ENCODE results near the gene SUN2.

The SUN2 gene

DNA sequence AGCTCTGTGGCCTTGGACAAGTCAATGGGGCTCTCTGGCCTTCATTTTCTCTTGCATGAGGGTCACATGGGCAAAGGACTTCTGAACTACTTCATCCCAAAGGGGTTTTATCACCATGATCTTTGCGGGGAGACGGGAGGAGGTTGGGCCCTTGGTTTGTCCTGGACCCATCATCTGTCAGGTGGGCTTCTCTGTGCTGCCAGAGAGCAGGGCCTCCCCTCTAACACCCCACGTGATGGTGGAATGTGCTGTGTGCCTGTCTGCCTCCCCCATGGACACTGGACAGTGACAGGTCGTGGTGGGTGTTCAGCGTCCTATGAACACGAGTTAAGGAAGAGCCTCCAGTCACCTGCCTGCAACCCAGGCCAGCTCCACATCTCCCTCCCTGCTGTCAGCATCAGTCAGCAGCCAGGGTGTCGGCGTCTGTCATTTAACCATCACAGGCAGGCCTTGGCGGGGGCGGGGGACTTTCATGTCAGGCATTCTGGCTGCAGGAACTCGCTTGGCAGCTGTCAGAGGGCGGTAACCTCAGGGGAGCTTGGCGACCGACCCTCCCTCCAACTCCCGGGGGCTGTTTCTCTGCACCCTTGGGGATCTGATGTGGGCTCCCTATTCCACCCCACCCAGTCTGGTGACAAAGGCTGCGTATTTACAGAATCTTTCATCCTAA is 2.6 kb upstream of the SUN2 start:
- no peak for FAIRE-seq
- no peak for DNase-seq (ENCODE audit: insufficient read length, low spot score)
- TF ChIP-seq, protein P1, sequence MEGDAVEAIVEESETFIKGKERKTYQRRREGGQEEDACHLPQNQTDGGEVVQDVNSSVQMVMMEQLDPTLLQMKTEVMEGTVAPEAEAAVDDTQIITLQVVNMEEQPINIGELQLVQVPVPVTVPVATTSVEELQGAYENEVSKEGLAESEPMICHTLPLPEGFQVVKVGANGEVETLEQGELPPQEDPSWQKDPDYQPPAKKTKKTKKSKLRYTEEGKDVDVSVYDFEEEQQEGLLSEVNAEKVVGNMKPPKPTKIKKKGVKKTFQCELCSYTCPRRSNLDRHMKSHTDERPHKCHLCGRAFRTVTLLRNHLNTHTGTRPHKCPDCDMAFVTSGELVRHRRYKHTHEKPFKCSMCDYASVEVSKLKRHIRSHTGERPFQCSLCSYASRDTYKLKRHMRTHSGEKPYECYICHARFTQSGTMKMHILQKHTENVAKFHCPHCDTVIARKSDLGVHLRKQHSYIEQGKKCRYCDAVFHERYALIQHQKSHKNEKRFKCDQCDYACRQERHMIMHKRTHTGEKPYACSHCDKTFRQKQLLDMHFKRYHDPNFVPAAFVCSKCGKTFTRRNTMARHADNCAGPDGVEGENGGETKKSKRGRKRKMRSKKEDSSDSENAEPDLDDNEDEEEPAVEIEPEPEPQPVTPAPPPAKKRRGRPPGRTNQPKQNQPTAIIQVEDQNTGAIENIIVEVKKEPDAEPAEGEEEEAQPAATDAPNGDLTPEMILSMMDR (IDR thresholded peaks at IDR 0.05; ENCODE audit: insufficient read depth, missing control alignments) = no peak

DNA sequence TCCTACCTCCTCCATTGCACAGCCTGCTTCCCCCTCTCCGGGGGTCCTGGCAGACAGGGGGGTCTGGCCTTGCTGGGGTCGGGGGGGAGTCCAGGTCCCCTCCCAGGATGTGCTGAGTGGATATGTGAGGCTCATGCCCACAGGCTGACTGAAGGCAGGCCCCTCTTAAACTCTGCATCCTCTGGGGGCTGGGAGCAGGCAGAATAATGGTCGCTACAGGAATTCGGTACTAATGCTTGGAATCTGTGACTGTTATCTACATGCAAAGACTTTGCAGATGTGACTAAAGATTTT is 1.6 kb upstream of the SUN2 start:
- no peak for FAIRE-seq
- no peak for DNase-seq (ENCODE audit: insufficient read length, low spot score)
- TF ChIP-seq, protein P1 (IDR thresholded peaks at IDR 0.05; ENCODE audit: insufficient read depth, missing control alignments) = no peak

DNA sequence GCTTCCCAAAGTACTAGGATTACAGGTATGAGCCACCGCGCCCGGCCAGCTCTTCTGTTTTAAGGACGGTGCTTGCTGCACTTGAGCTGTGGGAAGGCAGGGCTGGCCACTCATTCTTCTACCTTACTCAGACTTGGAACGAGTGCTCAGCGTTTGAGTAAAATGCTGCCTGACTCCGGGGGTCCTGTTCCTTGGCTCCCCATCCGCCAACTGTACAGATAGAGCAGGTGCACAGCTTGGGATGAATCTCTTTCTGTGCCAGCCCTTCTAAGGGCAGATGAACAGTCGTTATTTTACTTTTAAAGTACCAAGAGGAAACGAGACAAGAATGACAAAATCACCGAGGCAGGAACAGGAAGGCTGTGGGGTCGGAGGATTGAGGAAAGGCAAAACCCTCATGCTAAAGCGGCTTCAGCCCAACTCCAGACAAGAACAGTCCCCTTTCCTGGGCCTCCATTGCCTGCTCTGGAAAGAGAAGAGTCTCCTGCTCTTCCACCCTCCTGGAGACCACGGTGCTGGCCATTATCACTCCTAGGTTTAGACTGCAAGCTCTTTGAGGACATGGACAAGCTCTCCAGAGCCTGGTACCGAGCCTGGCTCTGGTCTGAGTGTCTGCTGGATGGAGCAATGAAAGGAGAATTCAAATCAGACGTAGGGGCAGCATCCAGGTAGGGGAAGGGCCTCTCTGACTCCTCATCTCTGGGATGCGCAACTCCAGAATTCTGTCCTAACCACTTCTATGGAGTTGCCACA is 1.1 kb upstream of the SUN2 start:
- DNase-seq (ENCODE audit: insufficient read length, low spot score) (no peak), FAIRE-seq (no peak)
- TF ChIP-seq, protein P1 (IDR thresholded peaks at IDR 0.05; ENCODE audit: insufficient read depth, missing control alignments) = no peak

DNA sequence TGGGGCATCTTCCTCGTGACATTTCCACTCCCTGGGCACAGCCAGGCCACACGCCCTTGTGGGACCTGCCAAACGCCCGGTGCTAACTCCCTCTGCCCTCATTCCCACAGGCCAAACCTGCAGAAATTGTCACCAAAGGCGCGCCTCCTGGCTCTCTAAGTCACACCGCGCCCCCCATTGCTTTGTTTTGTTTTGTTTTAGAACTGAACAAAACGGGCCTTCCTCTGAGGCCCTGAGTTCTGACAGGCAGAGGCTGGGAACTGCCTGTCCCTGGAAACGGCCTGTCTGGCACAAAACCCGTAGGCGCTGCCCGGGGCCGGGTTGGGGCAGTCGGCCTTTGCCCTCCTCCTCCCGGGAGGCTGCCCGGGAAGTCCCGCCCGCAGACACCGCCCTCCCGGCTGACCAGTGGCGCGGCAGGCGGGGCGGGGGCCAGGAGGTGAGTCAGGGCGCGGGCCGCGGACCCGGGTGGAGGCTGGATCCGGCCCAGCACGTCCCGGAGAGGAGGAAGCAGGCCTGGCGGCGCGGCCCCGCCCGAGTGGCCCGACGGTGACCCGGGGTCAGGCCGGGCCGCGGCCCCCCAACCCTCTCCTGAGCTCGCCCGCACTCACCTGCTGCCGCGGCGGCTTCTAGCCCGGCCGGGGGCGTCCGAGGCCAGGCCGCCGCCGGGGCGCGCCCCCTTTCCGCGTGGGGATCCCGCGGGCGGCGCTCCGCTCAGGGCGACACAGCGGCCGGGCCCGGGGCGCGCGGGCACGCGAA is 465 bp downstream of the SUN2 start:
- TF ChIP-seq, protein P1 (IDR thresholded peaks at IDR 0.05; ENCODE audit: insufficient read depth, missing control alignments) = no peak
- DNase-seq (ENCODE audit: insufficient read length, low spot score) = no peak
- FAIRE-seq = no peak

DNA sequence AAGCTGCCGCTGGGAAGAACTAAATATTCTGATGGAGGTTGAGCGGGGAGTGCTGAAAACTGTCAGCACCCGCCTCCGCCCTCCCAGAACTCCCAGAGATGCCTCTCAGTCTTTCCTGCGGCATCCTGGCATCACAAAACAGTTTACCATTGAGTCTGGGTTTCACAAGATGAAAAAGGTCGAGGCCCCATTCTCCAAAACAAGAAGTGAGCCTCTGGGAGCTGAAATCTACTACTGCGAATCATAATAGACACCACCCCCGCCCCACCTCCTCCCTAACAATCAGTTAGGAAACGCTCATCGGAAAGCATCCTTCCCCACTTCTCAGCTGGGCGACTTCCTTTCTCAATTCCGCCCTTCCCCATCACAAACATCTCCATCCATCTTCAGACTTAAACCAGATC is 1.0 kb downstream of the SUN2 start:
- DNase-seq (ENCODE audit: insufficient read length, low spot score) = no peak

DNA sequence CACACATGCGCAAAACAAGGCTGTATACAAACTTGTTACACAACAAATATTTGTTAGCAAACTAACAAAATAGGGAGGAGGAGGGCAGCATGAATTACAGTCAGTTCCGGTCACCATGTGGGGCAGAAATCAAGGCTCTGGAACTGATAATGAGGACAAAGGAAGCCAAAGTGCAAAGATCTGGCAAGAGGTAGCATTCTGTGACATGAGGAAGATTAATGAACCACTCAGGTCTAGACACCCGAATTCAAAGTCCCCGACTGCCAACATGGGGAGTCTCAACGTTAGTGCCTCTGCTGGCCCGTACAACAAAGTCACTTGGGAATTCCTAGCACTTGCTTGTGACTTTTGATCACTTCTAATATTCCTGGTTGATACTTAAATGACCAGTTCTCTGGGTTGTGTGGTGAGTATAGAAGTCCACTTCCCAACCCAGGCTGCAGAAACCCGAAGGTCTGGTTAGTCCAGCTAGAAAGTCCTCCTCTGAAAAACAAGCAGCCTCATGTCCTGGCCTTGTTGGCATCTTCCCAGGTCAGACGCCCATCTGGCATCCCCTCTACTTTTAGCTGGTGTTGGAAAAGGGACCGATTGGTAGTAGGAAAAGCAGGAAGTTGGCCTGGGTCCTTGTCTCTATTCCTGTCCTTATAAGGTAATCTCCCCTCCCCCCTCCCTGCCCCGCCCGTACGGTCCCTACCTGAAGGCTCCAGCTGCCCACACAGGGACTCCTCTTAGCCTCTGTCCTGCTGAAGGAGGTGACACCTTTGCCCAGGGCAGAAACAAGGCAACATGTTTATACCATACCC is 1.6 kb downstream of the SUN2 start:
- DNase-seq (ENCODE audit: insufficient read length, low spot score) (no peak), FAIRE-seq (no peak)
- TF ChIP-seq, protein P1 (IDR thresholded peaks at IDR 0.05; ENCODE audit: insufficient read depth, missing control alignments) = no peak

More for the DNA sequence above, 1.0 kb downstream of the SUN2 start:
- TF ChIP-seq, protein P1 (IDR thresholded peaks at IDR 0.05; ENCODE audit: insufficient read depth, missing control alignments) = no peak
- no peak for FAIRE-seq

Data from D721Med (cell line).